Fibroblast of peridontal ligament (primary cell): ENCODE results near the gene MRPL53.
"Not testable (repeated sequence)": the region's sequence is repeated elsewhere in the genome, so short reads cannot be mapped to it uniquely, and the experiment has no call there.

ENCODE experiments used
- DNase-seq: peaks from one replicate; pipeline ENCODE4 v3.0.0-alpha.2; 2010; ENCODE audit errors: extremely low read depth

Gene MRPL53

DNA sequence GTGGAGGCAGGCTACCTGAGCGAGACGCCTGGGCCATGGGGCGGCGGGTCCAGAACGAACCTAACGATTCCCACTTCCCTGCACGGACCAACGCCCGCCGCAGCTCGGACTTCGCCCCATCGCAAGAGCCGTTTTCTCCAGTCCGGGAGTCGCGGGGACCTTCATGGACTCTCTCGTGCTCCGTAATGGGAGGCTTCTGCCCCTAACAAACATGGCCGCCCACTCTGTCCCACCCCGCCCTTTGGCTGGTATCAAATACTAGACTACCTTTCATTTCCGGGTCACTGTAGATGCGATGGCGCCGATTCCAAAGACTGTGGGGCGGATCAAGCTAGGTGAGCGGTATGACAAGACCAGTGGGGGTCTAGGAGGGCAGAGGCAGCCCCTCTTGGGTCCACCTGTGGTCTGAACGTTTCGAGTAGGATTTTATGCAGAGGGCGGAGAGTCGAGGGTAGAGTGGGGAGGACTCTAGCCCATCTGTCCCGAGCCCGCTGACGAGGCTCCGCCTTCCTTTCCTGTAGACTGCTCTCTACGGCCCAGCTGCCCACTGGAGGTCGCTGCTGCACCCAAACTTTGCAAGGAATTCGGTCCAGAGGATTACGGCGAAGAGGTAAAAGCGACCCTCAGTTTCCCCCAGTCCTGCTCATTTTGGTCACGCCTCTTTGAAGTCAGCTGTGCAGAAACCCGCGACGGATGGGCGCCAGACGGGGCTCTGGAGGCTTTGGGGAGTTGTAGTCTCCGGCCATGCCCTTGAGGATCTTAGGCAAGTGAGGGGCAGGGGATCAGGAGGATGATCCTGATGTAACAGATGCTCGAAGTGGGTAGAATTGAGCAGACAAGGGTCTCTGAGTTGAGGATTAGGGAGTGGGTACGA, 10.6 kb upstream of the MRPL53 start, which contains the start of the genes CCDC142 and TTC31:
Gene CCDC142 (minus strand): TSS at position 198 of the 874 bp plus-strand sequence. CDS start 161 bp downstream, at position 37.
Gene TTC31 (plus strand): TSS at position 281 of the 874 bp plus-strand sequence. CDS start 15 bp downstream, at position 296.
- DNase-seq = peak; percentile 95

DNA sequence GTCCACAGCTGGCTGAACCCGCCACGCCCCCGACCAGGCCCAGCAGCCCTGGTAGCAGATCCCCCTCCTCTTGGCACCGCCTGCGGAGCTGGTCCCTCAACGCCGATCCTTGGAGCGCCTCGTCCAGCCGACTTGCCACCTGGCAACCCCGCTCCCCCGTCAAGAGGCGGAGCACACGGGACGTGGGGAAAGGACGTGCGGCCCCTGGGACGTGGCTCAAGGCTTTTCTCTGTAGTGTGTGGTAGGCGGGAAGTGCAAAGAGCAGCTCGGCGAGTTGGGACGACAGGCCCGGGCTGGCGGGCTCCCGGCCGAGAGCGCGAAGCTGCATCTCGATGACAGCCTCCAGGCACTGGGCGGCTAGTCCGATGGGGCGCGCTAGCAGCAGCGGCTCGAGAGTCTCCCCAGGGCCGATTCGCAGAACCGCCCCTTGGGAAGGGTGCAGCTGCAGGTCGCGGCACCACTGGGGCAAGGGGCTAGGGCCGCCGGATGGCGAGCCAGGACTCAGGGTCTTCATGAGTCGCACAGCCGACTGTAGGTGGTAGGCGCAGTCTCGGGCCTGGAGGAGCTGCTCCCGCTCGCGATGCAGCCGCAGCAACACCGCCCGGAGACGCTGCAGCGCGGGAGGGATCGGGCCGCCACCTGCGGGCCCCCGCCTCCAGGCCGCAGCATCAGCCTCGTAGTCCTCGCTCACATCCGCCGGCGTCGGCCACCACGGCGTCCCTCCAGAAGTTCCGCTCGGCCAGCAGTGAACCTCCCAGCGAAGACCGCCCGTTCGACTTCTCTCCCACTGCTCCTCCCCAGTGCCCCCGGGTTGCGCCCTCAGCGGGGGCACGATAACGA, 9.7 kb upstream of the MRPL53 start:
- no peak for DNase-seq

DNA sequence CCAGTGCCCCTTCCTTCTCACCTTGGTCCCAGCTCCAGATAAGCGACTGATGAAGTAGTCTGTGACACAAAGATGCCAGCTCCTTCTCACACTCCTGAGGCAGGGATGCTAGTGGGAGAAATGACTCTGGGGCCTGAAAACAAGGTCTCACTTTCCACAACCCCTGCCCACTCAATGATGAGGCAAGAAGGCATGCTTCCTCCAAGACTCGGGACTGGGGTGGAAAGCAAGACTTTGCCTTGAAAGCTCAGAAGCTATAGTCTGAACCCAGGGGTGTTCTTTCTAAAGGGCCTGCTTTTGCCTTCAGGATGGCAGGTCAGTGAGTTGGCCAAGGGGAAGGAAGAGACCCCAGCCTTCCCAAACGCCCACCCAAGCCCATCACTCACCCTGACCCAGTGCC, 9.0 kb upstream of the MRPL53 start:
- DNase-seq = no peak

DNA sequence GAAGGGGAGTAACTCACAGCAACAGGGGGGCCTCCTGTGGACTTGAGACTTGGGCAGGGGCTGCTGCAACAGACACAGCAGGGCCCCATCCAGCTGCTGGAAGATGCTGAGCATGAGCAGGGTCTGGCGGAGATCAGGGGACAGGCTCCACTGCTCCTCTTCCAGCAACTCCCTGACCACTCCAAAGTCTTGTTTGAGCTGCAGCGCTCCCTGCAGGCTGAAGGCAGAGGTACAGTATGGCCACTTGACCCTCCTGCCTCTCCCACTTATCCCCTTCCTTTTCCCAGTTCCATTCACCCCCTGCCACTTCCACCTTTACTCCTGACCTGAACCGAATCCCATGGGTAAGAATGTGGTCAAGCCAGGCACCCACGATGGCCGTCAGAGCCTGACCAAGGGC, 2.4 kb upstream of the MRPL53 start:
- DNase-seq = no peak

DNA sequence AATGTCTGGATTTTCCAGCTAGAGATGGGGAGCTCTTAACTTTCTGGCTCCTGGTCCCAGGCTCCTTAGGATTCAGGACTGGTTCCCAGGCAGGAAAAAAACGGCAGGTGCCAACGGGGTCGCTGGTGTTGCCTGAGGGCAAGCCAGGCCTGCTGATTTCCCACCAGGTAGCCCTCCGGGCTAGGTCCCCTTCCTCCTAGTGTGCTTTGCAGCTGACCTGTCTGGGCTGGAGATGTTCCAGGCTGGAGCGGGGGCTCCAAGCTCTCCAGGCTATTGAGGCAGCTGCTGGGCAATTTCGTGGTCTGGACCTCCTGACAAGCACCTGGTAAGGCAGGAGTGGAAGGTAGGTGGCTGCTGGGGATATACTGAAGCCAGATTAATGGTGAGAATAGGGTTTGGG, 2.0 kb upstream of the MRPL53 start:
- no peak for DNase-seq

DNA sequence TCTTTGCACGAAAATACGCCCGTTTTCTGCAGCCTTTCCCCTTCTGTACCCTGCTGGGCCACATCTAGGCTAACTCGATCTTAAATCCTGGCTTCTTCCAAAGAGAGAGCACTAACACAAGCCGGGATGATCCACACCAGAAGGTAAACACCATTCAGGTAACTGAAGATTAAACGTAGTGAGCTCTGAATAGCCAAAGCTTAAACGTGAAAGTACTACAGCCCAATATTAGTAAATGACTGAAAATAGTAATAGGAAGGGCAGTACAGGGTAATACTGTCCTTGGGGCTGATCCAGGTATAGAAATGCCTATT, 422 bp upstream of the MRPL53 start:
- no peak for DNase-seq

DNA sequence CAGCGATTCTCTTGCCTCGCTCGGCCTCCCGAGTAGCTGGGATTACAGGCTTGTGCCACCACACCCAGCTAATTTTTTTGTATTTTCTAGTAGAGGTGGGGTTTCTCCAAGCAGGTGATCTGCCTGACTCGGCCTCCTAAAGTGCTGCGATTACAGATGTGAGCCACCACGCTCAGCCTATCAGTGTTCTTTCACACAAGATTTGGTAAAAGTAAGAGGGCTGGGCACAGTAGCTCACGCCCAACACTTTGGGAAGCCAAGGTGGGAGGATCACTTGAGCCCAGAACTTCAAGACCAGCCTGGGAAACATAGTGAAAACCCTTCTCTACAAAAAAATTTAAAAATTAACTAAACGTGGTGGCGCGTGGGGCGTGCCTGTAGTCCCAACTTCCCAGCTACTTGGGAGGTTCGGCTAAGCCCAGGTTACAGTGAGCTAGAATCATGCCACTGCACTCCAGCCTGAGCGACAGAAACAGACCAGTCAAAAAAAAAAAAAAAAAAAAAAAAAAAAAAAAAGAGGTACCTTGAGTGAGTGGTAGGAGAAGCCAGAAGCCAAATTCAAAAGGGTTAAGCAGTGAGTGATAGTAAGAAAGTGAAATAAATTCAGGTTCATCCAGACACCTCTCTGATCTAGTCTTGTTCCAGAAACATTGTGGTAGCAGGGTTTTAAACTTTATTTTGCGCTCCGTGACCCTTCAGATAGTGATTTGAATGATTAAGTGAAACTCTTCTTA, 981 bp downstream of the MRPL53 start:
- no peak for DNase-seq

DNA sequence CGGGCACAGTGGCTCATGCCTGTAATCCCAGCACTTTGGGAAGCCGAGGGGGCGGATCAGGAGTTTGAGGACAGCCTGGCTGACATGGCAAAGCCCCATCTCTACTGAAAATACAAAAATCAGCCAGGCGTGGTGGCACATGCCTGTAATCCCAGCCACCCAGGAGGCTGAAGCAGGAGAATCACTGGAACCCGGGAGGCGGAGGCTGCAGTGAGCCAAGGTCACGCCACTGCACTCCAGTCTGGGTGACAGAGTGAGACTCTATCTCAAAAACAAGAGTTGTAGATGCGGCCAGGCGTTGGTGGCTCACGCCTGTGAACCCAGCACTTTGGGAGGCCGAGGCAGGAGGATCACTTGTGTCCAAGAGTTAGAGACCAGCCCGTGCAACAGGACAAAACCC, 1.7 kb downstream of the MRPL53 start:
- DNase-seq = not testable (repeated sequence)

DNA sequence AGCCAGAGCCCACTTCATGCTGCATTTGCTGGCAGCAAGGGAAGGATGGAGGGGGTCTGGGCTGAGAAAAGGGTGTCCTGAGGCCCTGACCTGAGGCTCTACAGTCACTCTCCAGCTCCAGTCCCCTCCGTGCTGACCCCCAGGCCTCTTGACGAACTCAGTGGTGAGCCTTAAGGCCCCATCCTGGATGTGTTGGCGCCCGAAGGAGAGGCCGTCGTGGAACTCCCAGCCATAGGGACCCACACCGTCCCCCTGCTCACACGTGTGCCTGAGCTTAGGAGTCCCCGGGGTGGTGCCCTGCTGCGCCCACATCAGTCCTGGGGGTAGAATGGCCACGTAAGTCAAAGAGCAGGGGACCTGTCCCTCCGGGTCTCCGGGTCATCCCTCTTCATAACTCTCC, 8.1 kb downstream of the MRPL53 start:
- no peak for DNase-seq

DNA sequence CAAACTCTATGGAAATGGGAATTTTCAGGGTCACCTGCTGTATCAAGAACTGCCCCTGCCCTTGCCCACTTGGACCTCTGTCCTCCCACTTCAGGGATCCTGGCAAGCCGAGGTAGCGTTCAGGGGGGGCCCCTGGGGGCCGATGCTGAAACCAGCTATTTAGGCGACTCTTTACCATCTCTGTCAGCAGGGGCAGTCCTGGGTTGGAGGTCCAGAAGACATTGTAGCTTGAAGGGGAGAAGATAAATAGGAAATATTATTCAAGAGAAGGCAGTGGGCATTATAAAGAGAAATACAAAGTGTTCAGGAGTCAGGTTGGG, 9.7 kb downstream of the MRPL53 start:
- no peak for DNase-seq

DNA sequence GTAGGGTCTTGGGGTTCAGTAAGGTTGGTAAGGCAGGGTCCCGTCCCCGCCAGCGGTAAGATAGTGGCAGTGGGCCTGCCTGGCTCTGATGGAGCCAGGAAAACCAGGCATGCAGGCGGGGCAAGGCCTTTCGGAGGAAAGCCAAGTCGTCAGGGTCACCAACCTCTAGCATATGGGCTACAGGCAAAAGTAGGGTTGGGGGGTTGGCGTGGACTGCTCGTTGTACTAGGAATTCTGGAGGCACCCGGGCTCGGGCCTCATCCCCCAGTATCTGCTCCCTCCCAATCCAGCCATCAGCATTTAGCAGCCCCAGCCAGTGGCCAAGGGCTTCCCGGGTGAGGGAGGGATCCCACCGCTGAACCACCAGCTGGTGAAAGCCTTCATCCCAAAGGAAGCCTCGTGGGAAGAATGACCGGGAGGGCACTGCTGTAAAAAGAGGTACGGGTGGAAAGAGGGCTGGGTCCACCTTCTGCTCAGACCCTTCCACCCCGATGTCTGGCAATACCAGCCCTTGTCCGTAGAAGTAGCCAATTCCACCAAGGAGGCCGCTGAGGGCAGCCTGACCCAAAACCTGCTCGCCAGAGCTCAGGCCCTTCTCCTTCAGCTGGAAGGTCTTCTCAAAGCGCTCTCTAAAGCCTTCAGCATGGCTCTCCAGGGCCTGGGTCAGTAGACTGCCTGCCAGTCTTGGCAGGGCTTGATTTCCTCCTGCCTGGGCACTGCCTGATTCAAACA, 10.3 kb downstream of the MRPL53 start:
- no peak for DNase-seq

DNA sequence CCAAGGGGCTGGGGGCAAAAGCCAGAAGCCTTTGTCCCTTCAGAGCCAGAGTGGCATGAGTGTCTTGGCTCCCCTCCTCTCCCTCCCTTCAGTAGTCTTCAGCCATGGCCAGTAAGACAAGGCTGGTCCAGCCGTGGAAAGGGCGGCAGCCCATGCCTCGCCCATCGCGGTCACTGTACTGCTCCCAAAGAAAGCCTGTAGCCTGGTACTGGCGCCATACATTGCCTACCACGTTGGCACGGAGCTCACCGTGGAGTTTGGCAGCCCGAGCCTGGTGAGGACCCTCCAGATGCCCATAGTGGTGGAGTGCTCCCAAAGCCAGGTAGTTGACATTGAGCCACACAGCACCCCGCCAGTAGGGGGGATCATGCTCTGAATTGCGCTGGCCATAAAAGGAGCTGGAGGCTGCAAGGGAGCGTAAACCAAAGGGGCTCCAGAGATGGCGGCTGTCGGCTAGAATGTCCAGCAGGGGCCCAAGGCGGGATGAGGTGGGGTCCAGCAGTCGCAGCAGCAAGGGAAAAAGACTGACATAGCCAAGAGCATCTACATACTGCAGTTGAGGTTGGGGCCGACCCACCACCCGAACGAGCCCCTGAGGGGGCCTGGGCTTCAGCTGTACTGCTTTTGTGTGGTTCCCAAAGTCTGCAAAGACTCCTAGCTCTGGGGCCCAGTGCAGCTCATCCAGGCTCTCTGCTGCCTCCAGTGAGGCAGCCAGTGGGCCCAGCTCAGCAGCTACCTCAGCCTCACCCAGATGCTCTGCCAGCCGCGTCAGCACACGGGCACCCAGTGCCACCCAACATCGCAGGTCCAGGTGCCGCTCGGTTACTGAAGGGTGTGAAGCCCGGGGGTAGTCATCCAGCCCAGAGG, 11.1 kb downstream of the MRPL53 start:
- DNase-seq = no peak

DNA sequence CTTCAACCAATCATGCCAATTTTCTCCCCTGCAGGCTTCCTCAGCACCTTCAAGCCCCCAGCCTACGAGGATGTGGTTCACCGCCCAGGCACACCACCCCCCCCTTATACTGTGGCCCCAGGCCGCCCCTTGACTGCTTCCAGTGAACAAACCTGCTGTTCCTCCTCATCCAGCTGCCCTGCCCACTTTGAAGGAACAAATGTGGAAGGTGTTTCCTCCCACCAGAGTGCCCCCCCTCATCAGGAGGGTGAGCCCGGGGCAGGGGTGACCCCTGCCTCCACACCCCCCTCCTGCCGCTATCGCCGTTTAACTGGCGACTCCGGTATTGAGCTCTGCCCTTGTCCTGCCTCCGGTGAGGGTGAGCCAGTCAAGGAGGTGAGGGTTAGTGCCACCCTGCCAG, 12.3 kb downstream of the MRPL53 start:
- DNase-seq = not testable (repeated sequence)

DNA sequence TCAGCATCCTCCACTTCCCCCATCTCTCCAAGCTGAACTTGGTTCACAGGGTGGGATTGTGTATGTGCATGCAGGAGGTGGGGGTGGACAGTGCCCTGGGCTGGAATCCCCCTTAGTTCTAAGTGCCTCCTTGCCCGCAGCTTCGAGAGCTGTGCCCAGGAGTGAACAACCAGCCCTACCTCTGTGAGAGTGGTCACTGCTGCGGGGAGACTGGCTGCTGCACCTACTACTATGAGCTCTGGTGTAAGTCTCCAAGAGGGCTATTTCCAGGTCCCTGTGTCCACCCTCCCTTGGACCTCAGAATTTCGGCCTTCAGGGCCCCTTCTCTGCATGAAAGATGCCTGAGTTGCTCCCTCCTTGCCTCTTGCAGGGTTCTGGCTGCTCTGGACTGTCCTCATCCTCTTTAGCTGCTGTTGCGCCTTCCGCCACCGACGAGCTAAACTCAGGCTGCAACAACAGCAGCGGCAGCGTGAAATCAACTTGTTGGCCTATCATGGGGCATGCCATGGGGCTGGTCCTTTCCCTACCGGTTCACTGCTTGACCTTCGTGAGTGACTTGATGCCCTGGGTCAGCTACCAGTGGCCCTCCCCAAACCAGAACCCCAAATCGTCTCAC, 12.9 kb downstream of the MRPL53 start:
- DNase-seq = not testable (repeated sequence)

DNA sequence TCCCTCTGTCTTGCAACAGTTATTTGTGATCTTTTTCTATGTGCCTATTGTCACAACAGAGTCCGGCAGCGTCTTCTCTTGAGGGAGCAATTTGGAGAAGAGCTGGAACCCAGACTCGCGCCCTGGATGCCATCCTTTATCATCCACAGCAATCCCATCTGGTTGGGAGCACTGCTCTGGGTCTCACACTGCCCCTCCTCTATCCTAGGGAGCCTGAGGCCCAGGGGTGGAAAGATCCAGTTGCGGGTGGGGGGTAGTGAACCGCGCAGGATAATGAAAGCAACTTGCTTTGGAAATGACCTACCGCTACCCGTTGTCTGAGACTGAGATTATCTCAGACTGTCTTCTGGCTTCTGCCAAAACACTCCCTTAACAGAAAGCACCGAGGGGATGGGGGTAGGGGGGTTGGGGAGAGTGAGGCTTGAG, 13.5 kb downstream of the MRPL53 start:
- peak; percentile 29 for DNase-seq

DNA sequence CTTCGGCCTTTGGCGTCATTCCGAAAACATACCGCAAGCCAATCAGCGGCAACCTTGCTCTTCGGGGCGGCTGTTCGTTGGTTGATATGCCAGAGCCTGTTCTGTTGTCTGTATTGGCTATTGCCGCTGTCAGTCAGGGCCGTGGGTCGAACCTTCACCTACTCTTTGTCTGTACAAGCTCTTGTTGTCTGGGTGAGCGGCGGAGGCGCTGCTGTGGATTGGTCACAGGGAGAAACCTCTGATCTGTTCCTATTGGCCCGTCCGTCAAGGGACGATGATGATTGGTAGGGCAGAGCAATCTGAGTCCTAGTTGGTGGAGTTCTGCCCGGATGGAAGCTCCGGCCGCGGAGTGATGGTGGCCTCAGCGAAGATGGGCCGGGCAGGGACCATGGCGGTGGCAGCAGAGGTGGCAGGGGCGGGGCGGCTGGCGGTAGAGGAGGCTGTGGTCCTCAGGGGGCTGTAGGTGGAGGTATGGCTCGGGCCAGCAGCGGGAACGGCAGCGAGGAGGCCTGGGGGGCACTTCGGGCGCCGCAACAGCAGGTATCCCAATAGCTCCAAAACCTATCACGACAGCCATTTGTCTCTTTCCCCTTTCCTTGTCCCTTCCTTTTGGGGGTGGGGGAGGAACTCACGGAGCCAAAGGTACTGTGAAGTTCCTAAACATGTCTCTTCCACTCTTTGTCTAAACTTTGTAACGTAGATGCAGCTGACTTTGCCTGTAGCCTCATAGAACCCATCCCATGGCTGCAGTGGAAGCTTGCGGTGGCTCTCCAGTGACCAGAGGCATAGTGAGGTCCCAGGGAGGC, 14.1 kb downstream of the MRPL53 start, which contains the start of gene WBP1:
Gene WBP1 (plus strand): TSS at position 307 of the 806 bp plus-strand sequence. CDS start 165 bp downstream, at position 472.
- DNase-seq = peak; percentile 100

DNA sequence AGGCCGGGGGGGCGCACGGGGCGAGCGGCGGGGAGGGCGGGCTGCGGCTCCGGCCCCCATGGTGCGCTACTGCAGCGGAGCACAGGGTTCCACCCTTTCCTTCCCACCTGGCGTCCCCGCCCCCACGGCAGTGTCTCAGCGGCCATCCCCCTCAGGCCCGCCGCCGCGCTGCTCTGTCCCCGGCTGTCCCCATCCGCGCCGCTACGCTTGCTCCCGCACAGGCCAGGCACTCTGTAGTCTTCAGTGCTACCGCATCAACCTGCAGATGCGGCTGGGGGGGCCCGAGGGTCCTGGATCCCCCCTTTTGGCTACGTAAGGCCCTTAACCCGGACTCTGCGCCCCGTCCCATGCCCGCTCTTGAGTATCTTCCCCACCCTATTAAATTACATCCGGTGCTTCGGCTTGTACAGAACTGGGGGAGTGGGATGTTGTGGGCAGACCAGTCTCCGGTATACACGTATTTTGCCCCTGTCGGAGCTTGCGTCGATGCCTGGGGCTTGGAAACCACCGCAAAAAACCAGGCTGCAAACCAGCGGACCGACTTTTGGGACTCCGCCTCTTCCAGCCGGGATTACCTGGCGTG, 14.8 kb downstream of the MRPL53 start:
- DNase-seq = no peak

DNA sequence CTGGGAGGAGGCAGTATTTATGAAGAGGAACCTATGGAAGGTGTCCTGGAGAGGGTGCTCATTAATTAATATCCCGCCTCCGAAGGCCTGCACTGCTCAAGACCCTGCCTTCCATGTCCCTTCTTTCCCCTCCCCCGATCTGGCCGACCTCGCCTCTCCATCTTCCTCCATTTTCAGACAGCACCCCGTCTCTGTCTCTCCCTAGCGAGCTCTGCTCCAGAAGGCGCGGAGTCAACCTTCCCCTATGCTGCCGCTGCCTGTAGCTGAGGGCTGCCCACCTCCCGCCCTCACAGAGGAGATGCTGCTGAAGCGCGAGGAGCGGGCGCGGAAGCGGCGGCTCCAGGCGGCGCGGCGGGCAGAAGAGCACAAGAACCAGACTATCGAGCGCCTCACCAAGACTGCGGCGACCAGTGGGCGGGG, 15.3 kb downstream of the MRPL53 start:
- no peak for DNase-seq
